ENCODE data around the gene CDYL2.
"Not testable (repeated sequence)": the region's sequence is repeated elsewhere in the genome, so short reads cannot be mapped to it uniquely, and the experiment has no call there.

The CDYL2 gene

GRCh38 chr16:80742331-80742730 is 62.1 kb downstream of the CDYL2 start:
- DNase-seq: no peak

DNA sequence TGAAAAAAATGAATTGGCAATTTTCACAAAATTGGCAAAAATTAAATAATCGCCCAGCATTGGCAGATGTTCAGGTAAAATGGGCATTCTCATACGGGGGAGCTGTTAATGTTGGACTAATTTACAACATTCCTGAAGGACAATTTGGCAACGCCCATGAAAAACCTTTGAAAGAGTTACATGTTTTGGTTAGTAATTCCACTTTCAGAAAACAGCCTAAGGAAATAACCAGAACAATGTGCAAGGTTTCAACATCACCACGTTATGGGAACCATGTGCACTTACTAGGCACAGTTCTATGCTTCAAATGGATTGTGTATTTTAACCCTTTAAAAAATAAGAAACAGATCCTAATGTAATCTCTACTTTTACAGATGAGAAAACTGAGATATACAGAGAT is 62.7 kb downstream of the CDYL2 start:
- DNase-seq: no peak

DNA sequence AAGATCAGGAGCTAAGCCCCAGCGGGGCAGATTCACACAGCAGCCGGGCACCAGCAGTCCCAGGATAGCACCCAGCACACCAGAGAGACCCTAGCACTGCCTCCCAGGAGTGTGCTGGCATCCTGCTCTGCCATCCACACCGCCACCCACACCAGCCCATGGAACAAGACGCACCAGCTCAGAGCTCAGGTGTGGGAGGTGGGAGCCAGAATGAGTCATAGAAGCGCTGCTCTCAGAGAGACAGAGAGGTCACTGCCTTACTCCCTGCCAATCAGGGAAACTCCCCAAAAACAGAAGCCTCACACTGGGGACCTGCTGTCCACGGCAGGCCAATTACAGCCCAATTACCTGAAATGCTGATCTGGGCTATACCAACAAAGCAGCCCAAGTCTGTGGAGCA is 64.9 kb downstream of the CDYL2 start:
- no peak for DNase-seq

GRCh38 chr16:80738521-80738920 is 65.9 kb downstream of the CDYL2 start:
- no peak for DNase-seq

GRCh38 chr16:80735846-80736245 is 68.6 kb downstream of the CDYL2 start:
- DNase-seq: no peak

DNA sequence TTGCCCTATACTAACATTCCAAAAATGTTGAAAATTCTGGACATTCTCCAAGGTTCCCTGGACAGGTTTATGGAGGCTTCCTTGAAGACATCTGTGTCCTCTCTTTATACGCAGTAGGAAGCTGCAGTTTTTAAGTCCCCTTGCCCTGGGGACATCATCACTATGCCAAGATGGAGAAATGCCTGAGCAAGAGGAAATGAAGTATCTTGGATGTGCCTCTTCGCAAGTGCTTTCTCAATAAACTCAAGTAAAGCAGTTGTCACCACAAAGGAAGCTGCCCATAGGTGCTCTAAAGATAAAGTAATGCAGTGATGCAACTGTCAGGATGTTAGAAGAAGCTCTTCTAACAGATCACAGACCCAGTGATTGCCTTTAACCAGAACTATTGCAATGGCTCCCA is 71.0 kb downstream of the CDYL2 start:
- no peak for DNase-seq

DNA sequence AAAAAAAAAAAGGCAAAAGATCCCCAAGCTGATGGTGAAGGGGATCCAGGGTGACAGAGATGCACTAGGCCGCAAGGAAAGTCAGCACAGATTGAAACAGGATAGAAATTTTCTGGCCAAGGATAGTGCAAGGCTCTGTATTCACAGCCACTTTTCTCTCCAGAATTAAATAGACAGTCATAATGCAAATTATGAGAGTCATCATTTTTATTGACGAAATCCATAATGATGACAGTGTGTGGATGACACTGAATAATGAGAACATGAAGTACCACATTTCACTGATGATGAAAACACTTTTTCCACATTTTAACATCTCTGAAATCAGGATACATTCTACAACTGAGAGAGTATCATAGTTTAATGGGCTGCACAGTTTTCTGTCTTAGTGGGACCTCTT is 72.5 kb downstream of the CDYL2 start:
- DNase-seq: no peak

- DNase-seq: not testable (repeated sequence)
Measured at GRCh38 chr16:80727066-80727763, 77.2 kb downstream of the CDYL2 start.

- DNase-seq: no peak
Measured at GRCh38 chr16:80725566-80726162, 78.7 kb downstream of the CDYL2 start.

DNA sequence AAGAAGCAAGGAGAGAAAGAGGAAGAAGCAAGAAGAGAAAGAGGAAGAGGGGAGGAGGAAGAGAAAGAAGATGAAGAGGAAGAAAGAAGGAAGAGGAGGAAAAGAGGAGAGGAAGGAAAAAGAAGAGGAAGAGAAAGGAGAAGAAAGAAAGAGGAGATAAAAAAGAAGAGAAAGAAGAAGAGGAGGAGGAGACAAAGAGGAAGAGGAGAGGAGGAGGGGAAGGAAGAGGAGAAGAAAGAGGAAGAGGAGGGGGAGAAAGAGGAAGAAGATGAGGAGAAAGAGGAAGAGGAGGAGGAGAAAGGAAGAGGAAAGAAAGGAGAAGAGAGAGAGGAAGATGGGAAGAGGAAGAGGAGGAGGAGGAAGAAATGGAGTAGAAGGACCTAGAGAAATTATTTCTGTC is 80.4 kb downstream of the CDYL2 start:
- DNase-seq: no peak

DNA sequence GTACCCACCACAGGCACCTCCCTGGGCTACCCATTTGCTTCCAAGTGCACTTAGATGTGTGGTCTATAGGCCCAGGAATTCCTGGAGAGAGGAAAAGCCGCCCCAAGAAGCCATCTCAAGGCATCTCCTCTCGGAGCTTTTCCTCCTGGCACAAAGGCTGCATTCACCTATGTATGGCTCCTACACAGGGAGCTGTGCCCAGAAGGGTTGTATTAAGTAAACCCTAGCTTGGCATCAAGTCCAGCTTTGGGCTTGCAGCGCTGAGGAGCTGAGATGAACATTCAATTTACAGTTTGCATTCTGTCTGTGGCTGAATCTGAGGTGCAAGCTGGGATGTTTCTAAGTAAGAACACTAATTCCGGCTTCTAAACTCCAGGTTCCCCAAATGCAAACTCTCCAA is 81.3 kb downstream of the CDYL2 start:
- DNase-seq: no peak

- no peak for DNase-seq
Measured at GRCh38 chr16:80720804-80721371, 83.5 kb downstream of the CDYL2 start.

DNA sequence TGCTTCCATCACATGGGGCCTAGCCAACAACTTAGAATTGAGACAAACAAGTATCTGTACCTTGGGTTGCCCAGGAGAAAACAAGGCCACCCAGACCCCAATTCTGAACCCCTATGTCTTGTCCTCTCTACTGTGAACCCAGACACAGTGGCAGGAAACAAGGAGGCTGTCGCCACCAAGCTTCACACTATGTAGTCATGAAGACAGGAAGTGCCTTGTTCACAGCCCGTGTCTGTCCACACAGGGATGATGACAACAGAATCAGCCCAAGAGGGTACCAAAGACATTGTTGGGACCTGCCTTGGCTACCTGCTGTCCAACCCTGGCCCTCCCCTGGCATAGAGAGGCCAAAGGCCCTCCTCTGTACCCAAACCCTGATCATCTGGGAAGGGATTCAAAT is 84.8 kb downstream of the CDYL2 start:
- DNase-seq: no peak

DNA sequence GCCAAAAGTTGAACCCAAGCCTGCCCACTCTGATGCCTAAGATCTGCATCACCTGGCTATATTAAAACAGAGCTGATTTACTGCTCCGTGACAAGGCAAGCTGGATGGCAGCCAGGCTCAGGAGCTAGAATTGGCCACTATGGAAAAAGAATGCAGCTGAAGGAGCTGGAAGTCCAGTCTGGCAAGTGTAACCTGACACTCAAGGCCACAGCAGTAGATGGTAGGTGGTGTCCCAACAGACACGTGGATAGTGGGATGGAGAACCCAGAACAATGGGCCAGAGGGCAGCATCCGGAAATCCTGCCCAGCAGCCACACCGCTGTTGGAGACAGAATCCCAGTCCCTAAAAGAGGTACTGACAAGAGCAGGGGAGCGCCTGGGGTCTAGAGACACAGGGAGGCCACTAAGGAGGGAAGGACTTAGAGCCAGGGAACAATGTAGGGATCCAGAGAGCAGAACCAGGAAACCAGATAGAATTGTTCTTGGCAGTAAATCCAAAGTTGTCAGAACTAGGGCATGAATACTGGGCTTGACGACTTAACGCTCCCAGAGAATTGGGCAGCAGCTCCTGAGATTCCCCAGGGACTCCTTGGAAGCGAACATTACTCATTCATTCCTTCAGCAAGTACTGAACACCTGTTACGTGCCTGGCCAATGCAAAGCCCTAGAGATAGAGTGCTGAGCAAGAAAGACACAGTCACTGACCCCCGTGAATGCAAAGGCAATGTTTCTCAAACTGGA is 85.7 kb downstream of the CDYL2 start:
- DNase-seq: no peak

GRCh38 chr16:80717611-80718010 is 86.8 kb downstream of the CDYL2 start:
- DNase-seq: no peak

DNA sequence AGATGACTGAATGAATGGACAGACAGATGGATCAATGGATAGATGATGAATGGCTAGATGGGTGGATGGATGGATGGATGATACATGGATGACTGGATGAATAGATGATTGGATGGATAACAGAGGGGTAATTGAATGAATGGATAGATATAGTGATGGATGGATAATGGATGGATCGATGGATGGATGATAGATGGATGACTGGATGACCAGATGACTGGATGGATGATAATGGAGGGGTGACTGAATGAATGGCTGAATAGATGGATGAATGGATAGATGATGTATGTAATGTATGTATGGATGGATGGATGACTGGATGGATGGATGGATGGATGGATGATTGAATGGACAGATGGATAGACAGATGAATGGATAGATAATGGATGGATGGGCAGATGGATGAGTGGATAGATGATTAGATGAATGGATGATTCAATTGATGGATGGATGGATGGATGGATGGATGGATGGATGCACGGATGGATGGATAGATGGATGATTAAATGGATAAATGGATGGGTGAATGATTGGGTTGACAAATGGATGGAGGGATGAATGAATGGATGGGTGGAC is 87.7 kb downstream of the CDYL2 start:
- DNase-seq: no peak

GRCh38 chr16:80711406-80711805 is 93.0 kb downstream of the CDYL2 start:
- no peak for DNase-seq

DNA sequence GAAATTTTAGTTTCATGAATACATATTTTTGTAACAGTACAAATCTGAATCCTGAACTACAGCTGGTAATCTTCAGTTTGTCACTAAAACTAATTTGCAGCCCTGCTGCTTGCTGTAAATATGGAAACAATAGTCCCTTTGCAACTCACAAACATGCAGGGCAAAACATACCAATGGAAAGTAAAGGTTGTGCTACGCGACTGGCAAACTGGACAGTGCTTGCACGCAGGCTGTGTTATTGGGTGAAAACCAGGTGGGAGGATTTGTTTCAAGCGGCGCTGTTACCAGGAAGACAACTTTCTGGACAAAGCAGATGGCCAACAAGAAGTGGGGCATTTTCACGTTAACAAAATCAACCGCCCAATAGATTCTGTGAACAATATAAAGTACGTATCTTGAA is 93.5 kb downstream of the CDYL2 start:
- DNase-seq: no peak

DNA sequence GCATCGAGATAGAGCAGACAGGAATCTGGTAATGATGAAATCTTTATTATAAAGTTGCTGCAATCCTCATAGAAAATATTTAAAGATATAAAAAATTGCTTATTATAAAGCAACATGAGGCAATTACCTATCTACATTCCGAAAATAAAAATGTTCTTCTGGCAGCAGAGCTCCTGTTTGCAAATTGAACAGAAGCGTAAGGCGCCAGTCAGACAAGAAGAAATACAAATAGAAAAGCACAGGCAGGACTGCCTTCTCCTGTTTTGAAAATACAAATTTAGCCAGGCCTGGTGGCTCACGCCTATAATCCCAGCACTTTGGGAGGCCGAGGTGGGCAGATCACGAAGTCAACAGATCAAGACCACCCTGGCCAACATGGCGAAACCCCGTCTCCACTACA is 95.6 kb downstream of the CDYL2 start:
- no peak for DNase-seq

- no peak for DNase-seq
Measured at GRCh38 chr16:80707686-80708085, 96.7 kb downstream of the CDYL2 start.

DNA sequence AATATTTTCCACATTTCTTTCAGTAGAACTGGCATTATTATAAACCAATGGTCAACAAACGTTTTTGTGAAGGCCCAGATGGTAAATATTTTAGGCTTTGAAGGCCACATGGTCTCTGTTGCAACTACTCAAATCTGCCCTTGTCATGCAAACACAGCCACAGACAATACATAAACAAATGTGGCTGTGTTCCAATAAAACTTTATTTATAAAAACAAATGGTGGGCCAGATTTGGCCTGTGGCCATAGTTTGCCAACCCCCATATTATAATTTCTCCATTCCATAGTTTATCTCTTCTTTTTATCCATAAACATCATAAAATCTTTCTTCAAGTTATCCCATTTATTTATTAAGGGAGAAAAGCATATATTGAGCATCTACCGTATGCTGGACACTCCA is 98.8 kb downstream of the CDYL2 start:
- DNase-seq: no peak

DNA sequence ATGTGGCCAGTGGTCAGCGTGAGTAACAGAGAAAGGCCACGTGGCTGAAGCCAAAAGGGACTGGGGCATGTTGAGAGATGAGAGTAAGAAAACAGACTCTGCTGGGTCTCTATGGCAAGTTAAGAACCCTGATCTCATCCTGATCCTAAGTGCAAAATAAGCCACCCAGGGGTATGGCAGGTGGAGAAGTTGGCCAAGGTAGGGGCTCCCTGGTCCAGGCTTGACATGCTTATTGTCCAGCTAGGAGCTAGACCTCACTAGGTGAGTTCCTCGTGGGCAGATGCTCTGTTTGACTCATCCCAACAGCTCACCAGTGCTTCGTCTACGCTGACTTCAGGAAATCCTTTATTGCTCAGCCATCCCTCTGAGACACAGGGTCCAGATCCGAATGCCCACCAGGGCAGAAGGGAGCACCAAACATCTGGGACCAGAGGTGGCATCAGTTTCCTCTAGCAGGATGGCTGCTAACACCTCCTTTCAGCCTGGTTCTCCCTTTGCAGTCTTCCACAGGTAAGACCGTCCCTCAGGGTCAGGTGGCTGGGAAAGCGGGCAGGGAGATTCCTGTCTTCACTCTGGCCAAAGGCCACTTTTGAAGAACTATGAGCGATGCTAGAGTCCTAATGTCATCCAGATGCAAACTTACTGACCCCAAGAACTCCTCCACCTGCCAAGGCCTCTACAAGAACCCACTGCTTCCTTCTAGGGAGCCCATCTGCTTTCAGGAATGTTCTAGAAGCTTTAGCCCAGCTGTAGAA is 99.5 kb downstream of the CDYL2 start:
- no peak for DNase-seq

Measured in 8988T (cell line).